ENCODE results near the gene SRSF6.
A peak's percentile ranks its signal among the peaks of the same experiment; 100 is the strongest.
"Not testable (repeated sequence)": the region's sequence is repeated elsewhere in the genome, so short reads cannot be mapped to it uniquely, and the experiment has no call there.

SRSF6 gene

DNA sequence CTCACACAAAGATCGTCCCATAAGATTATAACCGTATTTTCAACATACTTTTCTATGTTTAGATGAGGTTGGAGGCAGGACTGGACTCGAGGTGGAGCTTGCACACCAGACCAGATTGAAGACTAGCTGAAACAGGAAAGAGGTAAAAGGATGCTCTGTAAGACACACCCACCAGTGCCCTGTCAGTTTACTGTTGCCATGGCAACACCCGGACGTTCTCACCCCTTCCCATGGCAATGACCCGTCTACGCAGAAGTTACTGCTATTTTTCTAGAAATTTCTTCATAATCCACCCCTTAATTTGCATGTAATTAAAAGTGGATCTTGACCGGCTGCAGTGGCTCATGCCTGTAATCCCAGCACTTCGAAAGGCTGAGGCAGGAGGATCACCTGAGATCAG is 13.6 kb upstream of the SRSF6 start:
- Histone ChIP-seq H3K36me3 (ENCODE audit: insufficient read depth, low read length) (no peaks in the 10 kb centered on the region), H3K27ac (no peak overlapping the region), H3K9ac (ENCODE audit: insufficient read length) (no peak overlapping the region), H3K4me3 (no peak overlapping the region), H3K9me3 (ENCODE audit: low read depth, low read length) (no peaks in the 10 kb centered on the region)
- DNase-seq (ENCODE audit: low read depth, low spot score) = no peak
- no peak for TF ChIP-seq POLR2AphosphoS5 (IDR thresholded peaks at IDR 0.05; ENCODE audit: borderline replicate concordance, low read depth, low read length)

- Histone ChIP-seq H3K9me3 (ENCODE audit: low read depth, low read length) (no peaks in the 10 kb centered on the region), H3K27ac (no peak overlapping the region), H3K36me3 (ENCODE audit: insufficient read depth, low read length) (no peaks in the 10 kb centered on the region), H3K4me3 (no peak overlapping the region), H3K9ac (ENCODE audit: insufficient read length) (no peak overlapping the region)
- no peak for DNase-seq (ENCODE audit: low read depth, low spot score)
- TF ChIP-seq FOXP2 (optimal IDR thresholded peaks at IDR 0.05; ENCODE audit: control extremely low read depth, extremely low read length, insufficient read depth) = no peak
- TF ChIP-seq EZH2 (IDR thresholded peaks at IDR 0.05) = no peak
- TF ChIP-seq POLR2AphosphoS5 (IDR thresholded peaks at IDR 0.05; ENCODE audit: borderline replicate concordance, low read depth, low read length) = no peak
Observed at GRCh38 chr20:43446361-43446879, 11.3 kb upstream of the SRSF6 start.

DNA sequence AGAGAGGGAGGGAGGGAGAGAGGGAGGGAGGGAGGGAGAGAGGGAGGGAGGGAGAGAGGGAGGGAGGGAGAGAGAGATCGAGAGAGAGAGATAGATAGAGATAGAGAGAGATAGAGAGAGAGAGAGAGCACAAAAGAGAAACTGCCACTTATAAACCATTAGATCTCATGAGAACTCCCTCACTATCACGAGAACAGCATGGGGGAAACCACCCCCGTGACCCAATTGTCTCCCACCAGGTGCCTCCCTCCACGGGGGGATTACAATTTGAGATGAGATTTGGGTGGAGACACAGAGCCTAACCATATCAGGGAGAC is 9.3 kb upstream of the SRSF6 start:
- not testable (repeated sequence) for DNase-seq (ENCODE audit: low read depth, low spot score); H3K9me3 ChIP-seq (ENCODE audit: low read depth, low read length); H3K36me3 ChIP-seq (ENCODE audit: insufficient read depth, low read length); H3K9ac ChIP-seq (ENCODE audit: insufficient read length); H3K27ac ChIP-seq
- H3K4me3 ChIP-seq = peak overlapping the region; percentile 25; the same call in 1 of the 2 replicates

GRCh38 chr20:43448748-43449535 is 8.8 kb upstream of the SRSF6 start:
- H3K9ac ChIP-seq (ENCODE audit: insufficient read length) = no peak overlapping the region

DNA sequence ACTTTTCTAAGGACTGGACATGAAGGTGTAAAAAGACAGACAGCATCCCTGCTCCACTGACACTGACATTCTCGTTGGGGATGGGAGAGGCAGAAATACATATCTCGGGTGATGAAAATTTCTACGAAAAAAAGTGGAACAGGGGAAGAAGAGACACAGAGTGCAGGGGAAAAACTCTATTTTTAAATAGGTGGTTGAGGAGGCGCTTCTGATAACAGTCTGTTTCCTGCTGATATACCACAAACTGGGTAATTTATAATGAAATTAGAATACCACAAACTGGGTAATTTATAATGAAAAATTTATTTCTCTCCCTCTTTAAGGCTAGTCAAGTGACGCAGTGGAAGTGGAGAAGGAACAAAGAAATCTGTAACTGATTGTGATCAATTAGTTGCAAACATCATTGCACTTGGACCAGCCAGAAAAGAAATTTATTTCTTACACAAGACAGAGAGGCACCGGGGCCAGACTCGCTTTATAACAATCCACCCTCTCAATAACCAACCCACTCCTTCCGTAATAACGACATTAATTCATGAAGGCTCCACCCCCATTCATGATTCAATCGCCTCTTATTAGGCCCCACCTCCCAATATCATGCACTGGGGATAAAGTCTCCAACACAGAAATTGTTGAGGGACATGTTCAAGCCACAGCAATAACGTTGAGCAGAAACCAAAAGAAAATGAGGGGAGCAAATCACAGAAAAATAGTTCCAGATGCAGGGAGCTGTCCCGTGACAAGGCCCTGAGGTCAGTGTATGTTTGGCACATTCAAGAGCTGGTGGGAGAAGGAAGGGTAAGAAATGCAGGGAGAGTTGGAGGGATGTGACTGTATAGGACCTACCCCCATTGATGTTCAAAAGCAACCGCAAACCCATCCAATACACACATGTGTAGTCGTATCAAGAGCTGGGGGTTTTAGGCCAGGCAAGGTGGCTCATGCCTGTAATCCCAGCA is 6.6 kb upstream of the SRSF6 start:
- DNase-seq (ENCODE audit: low read depth, low spot score) = no peak
- Histone ChIP-seq H3K36me3 (ENCODE audit: insufficient read depth, low read length) (no peaks in the 10 kb centered on the region), H3K4me3 (no peak overlapping the region), H3K9ac (ENCODE audit: insufficient read length) (peak overlapping the region; percentile 14), H3K9me3 (ENCODE audit: low read depth, low read length) (no peaks in the 10 kb centered on the region), H3K27ac (no peak overlapping the region)
- TF ChIP-seq EZH2 (IDR thresholded peaks at IDR 0.05) = no peak
- TF ChIP-seq POLR2AphosphoS5 (IDR thresholded peaks at IDR 0.05; ENCODE audit: borderline replicate concordance, low read depth, low read length) = no peak
- TF ChIP-seq FOXP2 (optimal IDR thresholded peaks at IDR 0.05; ENCODE audit: control extremely low read depth, extremely low read length, insufficient read depth) = no peak

More at GRCh38 chr20:43448748-43449535, 8.8 kb upstream of the SRSF6 start:
- TF ChIP-seq POLR2AphosphoS5 (IDR thresholded peaks at IDR 0.05; ENCODE audit: borderline replicate concordance, low read depth, low read length) = no peak
- TF ChIP-seq EZH2 (IDR thresholded peaks at IDR 0.05) = no peak
- TF ChIP-seq FOXP2 (optimal IDR thresholded peaks at IDR 0.05; ENCODE audit: control extremely low read depth, extremely low read length, insufficient read depth) = peak; percentile 38
- Histone ChIP-seq H3K36me3 (ENCODE audit: insufficient read depth, low read length) (no peaks in the 10 kb centered on the region), H3K9me3 (ENCODE audit: low read depth, low read length) (no peaks in the 10 kb centered on the region), H3K27ac (no peak overlapping the region), H3K4me3 (peak overlapping the region; percentile 25; the same call in 1 of the 2 replicates)
- DNase-seq (ENCODE audit: low read depth, low spot score) = no peak

GRCh38 chr20:43452404-43453126 is 5.1 kb upstream of the SRSF6 start:
- no peaks in the 10 kb centered on the region for H3K36me3 ChIP-seq (ENCODE audit: insufficient read depth, low read length)
- DNase-seq (ENCODE audit: low read depth, low spot score) = no peak
- H3K9ac ChIP-seq (ENCODE audit: insufficient read length) = no peak overlapping the region
- H3K9me3 ChIP-seq (ENCODE audit: low read depth, low read length) = no peaks in the 10 kb centered on the region
- TF ChIP-seq FOXP2 (optimal IDR thresholded peaks at IDR 0.05; ENCODE audit: control extremely low read depth, extremely low read length, insufficient read depth) (no peak), EZH2 (IDR thresholded peaks at IDR 0.05) (no peak), POLR2AphosphoS5 (IDR thresholded peaks at IDR 0.05; ENCODE audit: borderline replicate concordance, low read depth, low read length) (no peak)
- no peak overlapping the region for H3K27ac ChIP-seq
- H3K4me3 ChIP-seq = no peak overlapping the region

- H3K4me3 ChIP-seq; DNase-seq (ENCODE audit: low read depth, low spot score); H3K27ac ChIP-seq; H3K9me3 ChIP-seq (ENCODE audit: low read depth, low read length); H3K9ac ChIP-seq (ENCODE audit: insufficient read length): not testable (repeated sequence)
- peaks cover 28% of the 10 kb centered on the region for H3K36me3 ChIP-seq (ENCODE audit: insufficient read depth, low read length)
Observed at GRCh38 chr20:43456252-43456651, 1.4 kb upstream of the SRSF6 start.

Data from SK-N-MC (cell line).